Measurements from ENCODE around the gene ALG14.

DNA sequence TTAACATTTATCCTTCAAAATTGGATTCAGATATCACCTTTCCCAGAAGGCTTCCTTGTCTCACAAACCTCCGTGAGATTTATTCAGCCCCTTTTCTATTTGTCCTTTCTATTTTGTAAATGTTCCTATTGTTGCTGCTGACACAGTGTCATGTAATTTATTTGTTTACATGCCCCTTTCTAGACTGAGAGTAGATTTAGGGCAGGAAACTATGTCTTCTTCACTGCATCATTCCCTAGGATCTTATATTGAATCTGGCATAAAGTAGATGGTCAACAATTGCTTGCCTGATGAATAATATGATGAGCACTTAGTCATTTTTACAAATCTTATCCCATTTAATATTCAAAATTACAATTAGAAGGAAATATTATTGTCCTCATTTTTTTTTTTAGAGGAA lies 137.7 kb downstream of the ALG14 start:
- no peak for TF ChIP-seq POLR2AphosphoS5 (IDR thresholded peaks at IDR 0.05)
- TF ChIP-seq, protein P1, sequence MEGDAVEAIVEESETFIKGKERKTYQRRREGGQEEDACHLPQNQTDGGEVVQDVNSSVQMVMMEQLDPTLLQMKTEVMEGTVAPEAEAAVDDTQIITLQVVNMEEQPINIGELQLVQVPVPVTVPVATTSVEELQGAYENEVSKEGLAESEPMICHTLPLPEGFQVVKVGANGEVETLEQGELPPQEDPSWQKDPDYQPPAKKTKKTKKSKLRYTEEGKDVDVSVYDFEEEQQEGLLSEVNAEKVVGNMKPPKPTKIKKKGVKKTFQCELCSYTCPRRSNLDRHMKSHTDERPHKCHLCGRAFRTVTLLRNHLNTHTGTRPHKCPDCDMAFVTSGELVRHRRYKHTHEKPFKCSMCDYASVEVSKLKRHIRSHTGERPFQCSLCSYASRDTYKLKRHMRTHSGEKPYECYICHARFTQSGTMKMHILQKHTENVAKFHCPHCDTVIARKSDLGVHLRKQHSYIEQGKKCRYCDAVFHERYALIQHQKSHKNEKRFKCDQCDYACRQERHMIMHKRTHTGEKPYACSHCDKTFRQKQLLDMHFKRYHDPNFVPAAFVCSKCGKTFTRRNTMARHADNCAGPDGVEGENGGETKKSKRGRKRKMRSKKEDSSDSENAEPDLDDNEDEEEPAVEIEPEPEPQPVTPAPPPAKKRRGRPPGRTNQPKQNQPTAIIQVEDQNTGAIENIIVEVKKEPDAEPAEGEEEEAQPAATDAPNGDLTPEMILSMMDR (IDR thresholded peaks at IDR 0.05), result no peak
